WTC11 (cell line): ENCODE data around the gene EFHD2. TPM values are rescaled to one million over a fixed set of nuclear protein-coding genes. Genes with fewer than 3 reads are reported as not detected.

Experiments
- ATAC-seq: fragments of 200-7000 bp; cut with Tn5 transposase; 2 replicates; pipeline ENCODE4 v1.10.0; 2021; ENCODE audit warnings: mild to moderate bottlenecking, moderate library complexity
- CTCF ChIA-PET: fragments of 300-600 bp; sonication (Branson Sonifier 250); formaldehyde crosslinking; loops from one replicate; lab custom pipeline; 2021; ENCODE audit warnings: antibody characterized with exemption; lab: Charles Lee
- POLR2A ChIA-PET: fragments of 350-600 bp; sonication (Branson Sonifier 250); formaldehyde crosslinking; loops from one replicate; lab custom pipeline; 2021; ENCODE audit warnings: antibody characterized with exemption; lab: Charles Lee
- DNase-seq: peaks from one replicate; pipeline ENCODE4 v3.0.0; 2021; ENCODE audit warnings: low spot score
- H3K27ac Mint-ChIP-seq: 2 replicates; pipeline ENCODE4 v1.8.0; 2021; ENCODE audit warnings: mixed read lengths
- H3K27me3 Mint-ChIP-seq: 2 replicates; pipeline ENCODE4 v1.8.0; 2021; ENCODE audit warnings: low read depth, mild to moderate bottlenecking, moderate library complexity, mixed read lengths
- H3K36me3 Mint-ChIP-seq: 2 replicates; pipeline ENCODE4 v1.8.0; 2021; ENCODE audit warnings: mixed read lengths
- H3K4me1 Mint-ChIP-seq: 2 replicates; pipeline ENCODE4 v1.8.0; 2022; ENCODE audit warnings: mixed read lengths
- H3K4me3 Mint-ChIP-seq: 2 replicates; pipeline ENCODE4 v1.8.0; 2021; ENCODE audit warnings: mild to moderate bottlenecking, moderate library complexity, mixed read lengths
- H3K9me3 Mint-ChIP-seq: 2 replicates; pipeline ENCODE4 v1.8.0; 2021; ENCODE audit warnings: mixed read lengths
- AFF4 ChIP-seq: sonication (generic); formaldehyde crosslinking; IDR thresholded peaks from 2 replicates; pipeline ENCODE4 v1.8.1; 2023; ENCODE audit warnings: mild to moderate bottlenecking, missing genetic modification reagents, borderline replicate concordance
- AR ChIP-seq: fragments of 250-450 bp; sonication (Bioruptor Pico); IDR thresholded peaks from 2 replicates; pipeline ENCODE4 v1.9.0; 2021; ENCODE audit warnings: mild to moderate bottlenecking
- CREM ChIP-seq: sonication (generic); formaldehyde crosslinking; IDR thresholded peaks from 2 replicates; pipeline ENCODE4 v1.8.1; 2022; ENCODE audit warnings: mild to moderate bottlenecking, missing genetic modification reagents, moderate library complexity
- E2F4 ChIP-seq: sonication (generic); formaldehyde crosslinking; IDR thresholded peaks from 2 replicates; pipeline ENCODE4 v1.8.1; 2022; ENCODE audit warnings: low read depth, mild to moderate bottlenecking, moderate library complexity, missing genetic modification reagents, borderline replicate concordance
- EMX1 ChIP-seq: fragments of 250-450 bp; sonication (Bioruptor Pico); IDR thresholded peaks from 2 replicates; pipeline ENCODE4 v1.8.0; 2021; ENCODE audit warnings: mild to moderate bottlenecking
- ETV6 ChIP-seq: sonication (generic); formaldehyde crosslinking; IDR thresholded peaks from 2 replicates; pipeline ENCODE4 v1.8.1; 2022; ENCODE audit warnings: mild to moderate bottlenecking, missing genetic modification reagents
- FOXK1 ChIP-seq: sonication (generic); formaldehyde crosslinking; IDR thresholded peaks from 2 replicates; pipeline ENCODE4 v1.8.0; 2022; ENCODE audit warnings: mild to moderate bottlenecking, moderate library complexity, missing genetic modification reagents
- GRHL2 ChIP-seq: fragments of 250-450 bp; sonication (Bioruptor Pico); IDR thresholded peaks from 2 replicates; pipeline ENCODE4 v1.8.0; 2022; ENCODE audit warnings: mild to moderate bottlenecking, moderate library complexity; ENCODE audit not compliant: insufficient replicate concordance, severe bottlenecking
- JAZF1 ChIP-seq: fragments of 250-450 bp; sonication (Bioruptor Pico); IDR thresholded peaks from 2 replicates; pipeline ENCODE4 v1.9.0; 2021; ENCODE audit warnings: moderate library complexity, mild to moderate bottlenecking, inconsistent platforms
- NFATC4 ChIP-seq: fragments of 250-450 bp; sonication (Bioruptor Pico); IDR thresholded peaks from 2 replicates; pipeline ENCODE4 v1.9.0; 2021; ENCODE audit warnings: mild to moderate bottlenecking
- NFE2L1 ChIP-seq: sonication (generic); formaldehyde crosslinking; IDR thresholded peaks from 2 replicates; pipeline ENCODE4 v1.8.1; 2023; ENCODE audit warnings: missing genetic modification reagents
- NR2C2 ChIP-seq: sonication (generic); formaldehyde crosslinking; IDR thresholded peaks from 2 replicates; pipeline ENCODE4 v1.8.0; 2022; ENCODE audit warnings: mild to moderate bottlenecking, missing genetic modification reagents
- NR3C1 ChIP-seq: sonication (generic); formaldehyde crosslinking; conservative IDR thresholded peaks from 2 replicates; pipeline ENCODE4 v1.8.1; 2023; ENCODE audit warnings: low read depth, mild to moderate bottlenecking, missing genetic modification reagents
- OVOL2 ChIP-seq: fragments of 250-450 bp; sonication (Bioruptor Pico); IDR thresholded peaks from 2 replicates; pipeline ENCODE4 v1.9.0; 2021; ENCODE audit warnings: mild to moderate bottlenecking, borderline replicate concordance
- PREB ChIP-seq: sonication (generic); formaldehyde crosslinking; IDR thresholded peaks from 2 replicates; pipeline ENCODE4 v1.8.1; 2022; ENCODE audit warnings: mild to moderate bottlenecking, missing genetic modification reagents, moderate library complexity, borderline replicate concordance
- PRRX2 ChIP-seq: fragments of 250-450 bp; sonication (Bioruptor Pico); IDR thresholded peaks from 2 replicates; pipeline ENCODE4 v1.8.0; 2021; ENCODE audit warnings: mild to moderate bottlenecking
- RELA ChIP-seq: sonication (generic); formaldehyde crosslinking; IDR thresholded peaks from 2 replicates; pipeline ENCODE4 v1.8.1; 2022; ENCODE audit warnings: missing genetic modification reagents, mild to moderate bottlenecking, borderline replicate concordance
- SMAD3 ChIP-seq: sonication (generic); formaldehyde crosslinking; IDR thresholded peaks from 2 replicates; pipeline ENCODE4 v1.8.0; 2022; ENCODE audit warnings: missing genetic modification reagents, mild to moderate bottlenecking, borderline replicate concordance
- SMAD4 ChIP-seq: sonication (generic); formaldehyde crosslinking; IDR thresholded peaks from 2 replicates; pipeline ENCODE4 v1.8.0; 2022; ENCODE audit warnings: mild to moderate bottlenecking, missing genetic modification reagents
- SP1 ChIP-seq: sonication (generic); formaldehyde crosslinking; conservative IDR thresholded peaks from 2 replicates; pipeline ENCODE4 v1.8.1; 2022; ENCODE audit warnings: missing genetic modification reagents
- STAT6 ChIP-seq: sonication (generic); formaldehyde crosslinking; conservative IDR thresholded peaks from 2 replicates; pipeline ENCODE4 v1.8.1; 2023; ENCODE audit warnings: mild to moderate bottlenecking, low read depth, missing genetic modification reagents, moderate library complexity
- ZNF423 ChIP-seq: fragments of 250-450 bp; sonication (Bioruptor Pico); IDR thresholded peaks from 2 replicates; pipeline ENCODE4 v2.1.2; 2022; ENCODE audit warnings: mild to moderate bottlenecking, moderate library complexity
- total RNA-seq: library from RNA; stranded (reverse); gene quantifications from 3 replicates; pipeline ENCODE4 v1.2.3, GENCODE V29; 2021

Gene EFHD2
- total RNA-seq, 1 experiment from 2014 or later: 23.8 TPM

GRCh38 chr1:15449567-15449966 lies 39.9 kb downstream of the EFHD2 start:
- Mint-ChIP-seq H3K36me3 (no peaks in the 10 kb centered on the region), H3K27me3 (0 out of 2 replicates have a peak, but pooled peaks cover 4% of the 10 kb centered on the region), H3K27ac (no peak overlapping the region), H3K4me1 (no peaks in the 10 kb centered on the region), H3K4me3 (no peak overlapping the region), H3K9me3 (peaks cover 19% of the 10 kb centered on the region)
- no peak for DNase-seq
- ChIA-PET CTCF (no interaction called here), POLR2A (no interaction called here)
- ATAC-seq: no peak
- TF ChIP-seq AFF4 (CRISPR knock-in tag) (no peak), SMAD3 (CRISPR knock-in tag) (no peak), CREM (CRISPR knock-in tag) (no peak), JAZF1 (CRISPR knock-in tag) (no peak), FOXK1 (no peak), AR (CRISPR knock-in tag) (no peak), NR2C2 (no peak), PREB (no peak), SP1 (CRISPR knock-in tag) (no peak), NR3C1 (CRISPR knock-in tag) (no peak), NFE2L1 (no peak), NFATC4 (CRISPR knock-in tag) (no peak), EMX1 (no peak), ETV6 (CRISPR knock-in tag) (no peak), PRRX2 (no peak), OVOL2 (CRISPR knock-in tag) (no peak), RELA (no peak), SMAD4 (CRISPR knock-in tag) (no peak)

GRCh38 chr1:15451014-15451722 lies 41.5 kb downstream of the EFHD2 start:
- ChIA-PET CTCF (no interaction called here), POLR2A (no interaction called here)
- ATAC-seq: no peak
- TF ChIP-seq GRHL2 (CRISPR knock-in tag) (no peak), E2F4 (no peak), ZNF423 (CRISPR knock-in tag) (no peak), STAT6 (CRISPR knock-in tag) (no peak), AR (CRISPR knock-in tag) (no peak)

More at GRCh38 chr1:15451014-15451722, 41.5 kb downstream of the EFHD2 start:
- no peak overlapping the region for H3K27ac Mint-ChIP-seq
- no peak overlapping the region for H3K4me3 Mint-ChIP-seq
- no peaks in the 10 kb centered on the region for H3K4me1 Mint-ChIP-seq
- peaks cover 19% of the 10 kb centered on the region for H3K9me3 Mint-ChIP-seq
- no peak for DNase-seq
- H3K27me3 Mint-ChIP-seq: 0 out of 2 replicates have a peak, but pooled peaks cover 4% of the 10 kb centered on the region
- no peaks in the 10 kb centered on the region for H3K36me3 Mint-ChIP-seq
